ENCODE measurements around the gene PROZ.

- TF ChIP-seq CTCF (conservative IDR thresholded peaks at IDR 0.05 in 1 of 2, IDR thresholded peaks at IDR 0.05 in 1 of 2; ENCODE audit: low read depth in 1 of 2, low read length in 2 of 2): no peak
- TF ChIP-seq EZH2 (IDR thresholded peaks at IDR 0.05; ENCODE audit: low read length, missing control alignments): no peak
Measured at GRCh38 chr13:113162783-113163685, 4.6 kb downstream of the PROZ start.
